Glutamatergic neuron (in vitro differentiated cells): ENCODE results near the gene CD34. TPM values are rescaled to one million over a fixed set of nuclear protein-coding genes. Genes with fewer than 3 reads are reported as not detected.
"Not testable (repeated sequence)": the region's sequence is repeated elsewhere in the genome, so short reads cannot be mapped to it uniquely, and the experiment has no call there.

Experiments used
- DNase-seq: peaks from one replicate; pipeline ENCODE4 v3.0.0; 2022
- H3K27ac Mint-ChIP-seq: one replicate; pipeline ENCODE4 v1.8.0; 2020; ENCODE audit warnings: mild to moderate bottlenecking, mixed read lengths, inconsistent platforms; ENCODE audit not compliant: unreplicated experiment
- H3K27me3 Mint-ChIP-seq: one replicate; pipeline ENCODE4 v1.8.0; 2020; ENCODE audit warnings: mild to moderate bottlenecking, moderate library complexity, mixed read lengths, inconsistent platforms; ENCODE audit not compliant: unreplicated experiment
- H3K36me3 Mint-ChIP-seq: one replicate; pipeline ENCODE4 v1.8.0; 2020; ENCODE audit warnings: mild to moderate bottlenecking, mixed read lengths, inconsistent platforms; ENCODE audit not compliant: unreplicated experiment
- H3K4me1 Mint-ChIP-seq: one replicate; pipeline ENCODE4 v1.8.0; 2020; ENCODE audit warnings: mild to moderate bottlenecking, low read depth, mixed read lengths, inconsistent platforms; ENCODE audit not compliant: unreplicated experiment
- H3K4me3 Mint-ChIP-seq: one replicate; pipeline ENCODE4 v1.8.0; 2020; ENCODE audit warnings: mild to moderate bottlenecking, mixed read lengths, inconsistent platforms; ENCODE audit not compliant: unreplicated experiment
- H3K9me3 Mint-ChIP-seq: one replicate; pipeline ENCODE4 v1.8.0; 2020; ENCODE audit warnings: mild to moderate bottlenecking, moderate library complexity, mixed read lengths, inconsistent platforms; ENCODE audit not compliant: unreplicated experiment
- total RNA-seq: library from RNA; stranded (reverse); fragmentation: NEBNext Ultra II Directional; extraction: Animal tissue kit (Norgen Biotek cat#: 25700); gene quantifications from one replicate; pipeline ENCODE4 v1.2.1, GENCODE V29; 2021; ENCODE audit not compliant: unreplicated experiment
- TF ChIP-seq, protein P1 (sequence below): fragments of 200-600 bp; sonication (generic); IDR thresholded peaks from one replicate; pipeline ENCODE4 v1.5.0; 2021; ENCODE audit not compliant: partially characterized antibody, unreplicated experiment

The CD34 gene
- total RNA-seq, 1 donor from 2014 or later: 0.20 TPM

- no peak for DNase-seq
- Mint-ChIP-seq H3K36me3 (peaks cover 18% of the 10 kb centered on the region), H3K4me3 (no peak overlapping the region), H3K4me1 (peaks cover 23% of the 10 kb centered on the region), H3K27ac (no peak overlapping the region), H3K9me3 (no peaks in the 10 kb centered on the region), H3K27me3 (no peaks in the 10 kb centered on the region)
- TF ChIP-seq, protein P1, sequence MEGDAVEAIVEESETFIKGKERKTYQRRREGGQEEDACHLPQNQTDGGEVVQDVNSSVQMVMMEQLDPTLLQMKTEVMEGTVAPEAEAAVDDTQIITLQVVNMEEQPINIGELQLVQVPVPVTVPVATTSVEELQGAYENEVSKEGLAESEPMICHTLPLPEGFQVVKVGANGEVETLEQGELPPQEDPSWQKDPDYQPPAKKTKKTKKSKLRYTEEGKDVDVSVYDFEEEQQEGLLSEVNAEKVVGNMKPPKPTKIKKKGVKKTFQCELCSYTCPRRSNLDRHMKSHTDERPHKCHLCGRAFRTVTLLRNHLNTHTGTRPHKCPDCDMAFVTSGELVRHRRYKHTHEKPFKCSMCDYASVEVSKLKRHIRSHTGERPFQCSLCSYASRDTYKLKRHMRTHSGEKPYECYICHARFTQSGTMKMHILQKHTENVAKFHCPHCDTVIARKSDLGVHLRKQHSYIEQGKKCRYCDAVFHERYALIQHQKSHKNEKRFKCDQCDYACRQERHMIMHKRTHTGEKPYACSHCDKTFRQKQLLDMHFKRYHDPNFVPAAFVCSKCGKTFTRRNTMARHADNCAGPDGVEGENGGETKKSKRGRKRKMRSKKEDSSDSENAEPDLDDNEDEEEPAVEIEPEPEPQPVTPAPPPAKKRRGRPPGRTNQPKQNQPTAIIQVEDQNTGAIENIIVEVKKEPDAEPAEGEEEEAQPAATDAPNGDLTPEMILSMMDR: no peak
Measured at GRCh38 chr1:207926984-207927383, 16.1 kb upstream of the CD34 start.

GRCh38 chr1:207925969-207926368 lies 15.0 kb upstream of the CD34 start:
- not testable (repeated sequence) for H3K27me3 Mint-ChIP-seq, H3K9me3 Mint-ChIP-seq, H3K4me3 Mint-ChIP-seq, DNase-seq, H3K27ac Mint-ChIP-seq
- Mint-ChIP-seq H3K4me1 (peaks cover 23% of the 10 kb centered on the region), H3K36me3 (peaks cover 13% of the 10 kb centered on the region)

- Mint-ChIP-seq H3K9me3 (no peaks in the 10 kb centered on the region), H3K4me3 (no peak overlapping the region), H3K36me3 (peaks cover 5% of the 10 kb centered on the region), H3K27me3 (no peaks in the 10 kb centered on the region), H3K27ac (no peak overlapping the region), H3K4me1 (peaks cover 26% of the 10 kb centered on the region)
- TF ChIP-seq, protein P1: no peak
- peak; percentile 61 for DNase-seq
Measured at GRCh38 chr1:207925210-207925609, 14.3 kb upstream of the CD34 start.

- Mint-ChIP-seq H3K4me1 (peaks cover 40% of the 10 kb centered on the region), H3K4me3 (peak overlapping the region; percentile 3), H3K27me3 (peaks cover 2% of the 10 kb centered on the region), H3K9me3 (peaks cover 2% of the 10 kb centered on the region), H3K27ac (no peak overlapping the region), H3K36me3 (no peaks in the 10 kb centered on the region)
- TF ChIP-seq, protein P1: no peak
- no peak for DNase-seq
Measured at GRCh38 chr1:207923561-207923960, 12.6 kb upstream of the CD34 start.

GRCh38 chr1:207923121-207923520 lies 12.2 kb upstream of the CD34 start:
- peak overlapping the region; percentile 55 for H3K27ac Mint-ChIP-seq
- no peak for DNase-seq
- H3K4me1 Mint-ChIP-seq: peaks cover 43% of the 10 kb centered on the region
- TF ChIP-seq, protein P1: no peak
- peaks cover 2% of the 10 kb centered on the region for H3K9me3 Mint-ChIP-seq
- H3K4me3 Mint-ChIP-seq: peak overlapping the region; percentile 16
- H3K27me3 Mint-ChIP-seq: peaks cover 2% of the 10 kb centered on the region
- H3K36me3 Mint-ChIP-seq: no peaks in the 10 kb centered on the region
